ENCODE data around the gene TMEM156.

DNA sequence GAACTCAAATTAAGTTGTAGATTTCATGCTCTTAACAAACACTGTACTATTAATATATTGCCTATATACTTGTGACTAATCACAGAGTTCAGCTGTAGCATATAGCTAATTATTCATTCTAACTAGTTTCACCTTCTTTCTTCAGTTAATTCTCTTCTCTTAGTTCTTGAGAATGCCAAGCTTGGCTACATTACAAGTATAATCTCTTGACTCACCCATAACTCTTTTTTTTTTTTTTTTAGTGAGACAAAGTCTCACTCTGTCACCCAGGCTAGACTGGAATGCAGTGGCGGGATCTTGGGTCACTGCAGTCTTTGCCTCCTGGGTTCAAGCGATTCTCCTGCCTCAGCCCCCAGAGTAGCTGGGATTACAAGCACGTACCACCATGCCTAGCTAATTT, 35.2 kb upstream of the TMEM156 start:
- TF ChIP-seq CREB1 (IDR thresholded peaks at IDR 0.05; ENCODE audit: low read depth) (no peak), EGR1 (IDR thresholded peaks at IDR 0.05) (no peak), TAF1 (IDR thresholded peaks at IDR 0.05; ENCODE audit: low read depth) (no peak), TCF12 (IDR thresholded peaks at IDR 0.05; ENCODE audit: low read depth) (no peak), CEBPB (IDR thresholded peaks at IDR 0.05) (no peak), EP300 (IDR thresholded peaks at IDR 0.05; ENCODE audit: borderline replicate concordance) (no peak), TEAD4 (IDR thresholded peaks at IDR 0.05) (no peak)
- TF ChIP-seq, protein P1, sequence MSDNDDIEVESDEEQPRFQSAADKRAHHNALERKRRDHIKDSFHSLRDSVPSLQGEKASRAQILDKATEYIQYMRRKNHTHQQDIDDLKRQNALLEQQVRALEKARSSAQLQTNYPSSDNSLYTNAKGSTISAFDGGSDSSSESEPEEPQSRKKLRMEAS (IDR thresholded peaks at IDR 0.05): no peak
- TF ChIP-seq, protein P2, sequence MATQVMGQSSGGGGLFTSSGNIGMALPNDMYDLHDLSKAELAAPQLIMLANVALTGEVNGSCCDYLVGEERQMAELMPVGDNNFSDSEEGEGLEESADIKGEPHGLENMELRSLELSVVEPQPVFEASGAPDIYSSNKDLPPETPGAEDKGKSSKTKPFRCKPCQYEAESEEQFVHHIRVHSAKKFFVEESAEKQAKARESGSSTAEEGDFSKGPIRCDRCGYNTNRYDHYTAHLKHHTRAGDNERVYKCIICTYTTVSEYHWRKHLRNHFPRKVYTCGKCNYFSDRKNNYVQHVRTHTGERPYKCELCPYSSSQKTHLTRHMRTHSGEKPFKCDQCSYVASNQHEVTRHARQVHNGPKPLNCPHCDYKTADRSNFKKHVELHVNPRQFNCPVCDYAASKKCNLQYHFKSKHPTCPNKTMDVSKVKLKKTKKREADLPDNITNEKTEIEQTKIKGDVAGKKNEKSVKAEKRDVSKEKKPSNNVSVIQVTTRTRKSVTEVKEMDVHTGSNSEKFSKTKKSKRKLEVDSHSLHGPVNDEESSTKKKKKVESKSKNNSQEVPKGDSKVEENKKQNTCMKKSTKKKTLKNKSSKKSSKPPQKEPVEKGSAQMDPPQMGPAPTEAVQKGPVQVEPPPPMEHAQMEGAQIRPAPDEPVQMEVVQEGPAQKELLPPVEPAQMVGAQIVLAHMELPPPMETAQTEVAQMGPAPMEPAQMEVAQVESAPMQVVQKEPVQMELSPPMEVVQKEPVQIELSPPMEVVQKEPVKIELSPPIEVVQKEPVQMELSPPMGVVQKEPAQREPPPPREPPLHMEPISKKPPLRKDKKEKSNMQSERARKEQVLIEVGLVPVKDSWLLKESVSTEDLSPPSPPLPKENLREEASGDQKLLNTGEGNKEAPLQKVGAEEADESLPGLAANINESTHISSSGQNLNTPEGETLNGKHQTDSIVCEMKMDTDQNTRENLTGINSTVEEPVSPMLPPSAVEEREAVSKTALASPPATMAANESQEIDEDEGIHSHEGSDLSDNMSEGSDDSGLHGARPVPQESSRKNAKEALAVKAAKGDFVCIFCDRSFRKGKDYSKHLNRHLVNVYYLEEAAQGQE (IDR thresholded peaks at IDR 0.05; ENCODE audit: low read depth): no peak
